Measurements from ENCODE around the gene ZNF213.

DNA sequence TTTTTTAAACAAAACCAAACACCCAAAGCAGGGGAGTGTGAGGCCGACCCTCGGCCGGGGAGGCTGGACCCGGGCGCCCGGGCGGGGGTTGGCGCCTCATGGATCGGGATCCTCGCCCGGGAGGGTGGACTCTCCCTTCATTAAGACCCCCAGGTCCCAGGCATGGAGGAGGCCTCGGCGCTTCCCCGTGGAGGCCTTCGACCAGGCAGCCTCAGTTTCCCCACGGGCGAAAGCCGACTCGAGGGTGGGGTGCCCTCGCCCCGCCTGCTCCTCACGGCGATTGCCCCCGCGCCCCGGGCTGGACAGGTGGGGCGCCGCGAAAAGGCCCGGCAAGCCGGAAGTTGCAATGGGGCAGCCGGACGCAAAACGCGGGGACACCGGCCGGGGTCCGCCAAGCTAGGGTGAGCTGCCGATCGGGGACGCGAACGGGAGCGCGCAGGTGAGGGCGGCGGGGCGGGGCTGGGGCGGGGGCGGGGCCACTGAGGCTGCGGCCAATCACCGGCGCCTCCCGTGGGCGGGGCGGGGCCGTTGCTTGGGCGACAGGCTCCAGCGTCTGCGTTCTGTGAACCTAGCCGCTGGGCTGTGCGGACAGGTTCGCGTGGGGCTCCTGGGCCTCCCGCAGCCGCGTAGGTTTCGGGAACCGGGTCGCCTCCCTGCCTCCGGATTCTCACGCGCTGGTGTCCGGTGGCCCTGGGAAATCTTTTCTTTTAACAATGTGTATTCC lies 28.5 kb upstream of the ZNF213 start:
- peak; percentile 86 to 92 (median 87) for TF ChIP-seq POLR2AphosphoS5 (IDR thresholded peaks at IDR 0.05)
- TF ChIP-seq, protein P1, sequence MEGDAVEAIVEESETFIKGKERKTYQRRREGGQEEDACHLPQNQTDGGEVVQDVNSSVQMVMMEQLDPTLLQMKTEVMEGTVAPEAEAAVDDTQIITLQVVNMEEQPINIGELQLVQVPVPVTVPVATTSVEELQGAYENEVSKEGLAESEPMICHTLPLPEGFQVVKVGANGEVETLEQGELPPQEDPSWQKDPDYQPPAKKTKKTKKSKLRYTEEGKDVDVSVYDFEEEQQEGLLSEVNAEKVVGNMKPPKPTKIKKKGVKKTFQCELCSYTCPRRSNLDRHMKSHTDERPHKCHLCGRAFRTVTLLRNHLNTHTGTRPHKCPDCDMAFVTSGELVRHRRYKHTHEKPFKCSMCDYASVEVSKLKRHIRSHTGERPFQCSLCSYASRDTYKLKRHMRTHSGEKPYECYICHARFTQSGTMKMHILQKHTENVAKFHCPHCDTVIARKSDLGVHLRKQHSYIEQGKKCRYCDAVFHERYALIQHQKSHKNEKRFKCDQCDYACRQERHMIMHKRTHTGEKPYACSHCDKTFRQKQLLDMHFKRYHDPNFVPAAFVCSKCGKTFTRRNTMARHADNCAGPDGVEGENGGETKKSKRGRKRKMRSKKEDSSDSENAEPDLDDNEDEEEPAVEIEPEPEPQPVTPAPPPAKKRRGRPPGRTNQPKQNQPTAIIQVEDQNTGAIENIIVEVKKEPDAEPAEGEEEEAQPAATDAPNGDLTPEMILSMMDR (IDR thresholded peaks at IDR 0.05 in 8 of 11, conservative IDR thresholded peaks at IDR 0.05 in 3 of 11) = peak in 1 of 11 experiments; percentile 29
- TF ChIP-seq POLR2A (IDR thresholded peaks at IDR 0.05) = peak in 1 of 3 donors; percentile 41
